Left colon (tissue), 2 donors: ENCODE measurements around the gene PGAP3. TPM values are rescaled to one million over a fixed set of nuclear protein-coding genes. Genes with fewer than 3 reads are reported as not detected.
"Not testable (repeated sequence)": the region's sequence is repeated elsewhere in the genome, so short reads cannot be mapped to it uniquely, and the experiment has no call there.

Experiments
- ATAC-seq: fragments of 200-7000 bp; cut with Tn5 transposase; one replicate; pipeline ENCODE4 v1.9.1; 2020; ENCODE audit warnings: mild to moderate bottlenecking, moderate library complexity
- DNase-seq, 2 donors: peaks; one replicate each; pipeline ENCODE4 v3.0.0-alpha.2; 2020
- intact Hi-C, 2 donors: fragments of 100-400 bp; cut with DNase I in 1 of 2; cut with micrococcal nuclease in 1 of 2; formaldehyde crosslinking; loops; one replicate each; pipeline versions ENCODE4 v1.11.2 to v1.14.0; 2022; cut with DNase I, micrococcal nuclease
- total RNA-seq, 2 donors: library from RNA; stranded (reverse); fragmentation: NEBNext Ultra II Directional; extraction: Animal tissue kit (Norgen Biotek cat#: 25700); gene quantifications; one replicate each; pipeline ENCODE4 v1.2.1, GENCODE V29; 2021
- donor health status: DM: no; HTN: no; CAD: no.
- donor health status: DM: yes; HTN: yes; CAD: no.

Gene PGAP3
- total RNA-seq, 2 donors from 2014 or later: 46.1 to 56.1 TPM

GRCh38 chr17:39701012-39701783 lies 13.3 kb upstream of the PGAP3 start:
- peak; percentile 78 to 88 for DNase-seq
- ATAC-seq: peak; percentile 68

GRCh38 chr17:39700148-39700987 lies 12.5 kb upstream of the PGAP3 start:
- intact Hi-C loops: no loop called here
- DNase-seq (peak in 1 of 2 donors; percentile 49), ATAC-seq (peak; percentile 34)

More at GRCh38 chr17:39701012-39701783, 13.3 kb upstream of the PGAP3 start:
- intact Hi-C loops: no loop called here

DNA sequence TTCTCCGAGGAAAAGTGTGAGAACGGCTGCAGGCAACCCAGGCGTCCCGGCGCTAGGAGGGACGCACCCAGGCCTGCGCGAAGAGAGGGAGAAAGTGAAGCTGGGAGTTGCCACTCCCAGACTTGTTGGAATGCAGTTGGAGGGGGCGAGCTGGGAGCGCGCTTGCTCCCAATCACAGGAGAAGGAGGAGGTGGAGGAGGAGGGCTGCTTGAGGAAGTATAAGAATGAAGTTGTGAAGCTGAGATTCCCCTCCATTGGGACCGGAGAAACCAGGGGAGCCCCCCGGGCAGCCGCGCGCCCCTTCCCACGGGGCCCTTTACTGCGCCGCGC lies 11.9 kb upstream of the PGAP3 start, which contains the start of gene ERBB2:
ERBB2 (plus strand) TSS at position 247 of the 330 bp plus-strand sequence. CDS start 175 bp downstream, outside the sequence.
- DNase-seq: peak; percentile 81 to 88
- intact Hi-C loops: no loop called here
- peak; percentile 72 for ATAC-seq

- intact Hi-C loops, ATAC-seq, DNase-seq: not testable (repeated sequence)
These were observed 11.4 kb upstream of the PGAP3 start for GRCh38 chr17:39699157-39699817.

DNA sequence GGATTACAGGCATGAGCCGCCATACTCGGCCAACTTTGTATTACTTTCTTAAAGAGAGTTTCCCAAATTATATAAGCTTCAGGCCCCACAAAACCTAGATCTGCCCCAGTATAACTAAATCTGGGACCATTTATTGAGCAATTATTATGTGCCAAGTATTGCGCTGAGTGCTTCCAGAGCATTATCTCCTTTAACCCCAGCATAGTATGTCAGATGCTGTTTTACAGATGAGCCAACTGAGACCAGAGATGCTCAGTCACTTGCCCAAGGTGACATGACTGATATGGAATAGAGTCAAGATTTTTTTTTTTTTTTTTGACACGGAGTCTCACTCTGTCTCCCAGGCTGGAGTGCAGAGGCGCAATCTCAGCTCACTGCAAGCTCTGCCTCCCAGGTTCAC lies 10.1 kb upstream of the PGAP3 start:
- ATAC-seq (no peak), DNase-seq (no peak)
- intact Hi-C loops: no loop called here

DNA sequence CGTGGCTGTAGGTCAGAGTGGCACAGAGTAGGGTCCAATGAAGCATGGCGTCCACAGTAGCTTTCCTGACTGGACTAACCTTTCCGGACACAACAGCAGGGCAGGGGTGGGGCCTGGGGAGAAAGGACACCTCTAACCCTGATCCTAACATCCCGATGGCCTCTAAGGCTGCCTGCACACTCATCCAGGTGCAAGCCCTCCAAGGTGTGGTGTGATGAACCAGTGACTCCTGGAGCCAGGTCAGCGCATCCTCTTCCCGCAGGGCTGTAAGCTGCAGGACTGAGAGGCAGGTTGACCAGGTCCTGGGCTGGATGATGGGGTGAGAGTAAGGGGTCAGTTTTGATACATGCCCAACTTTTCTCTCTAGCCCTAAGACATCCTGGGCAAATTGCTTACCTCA lies 8.9 kb upstream of the PGAP3 start:
- ATAC-seq (no peak), DNase-seq (no peak)
- intact Hi-C loops: no loop called here

DNA sequence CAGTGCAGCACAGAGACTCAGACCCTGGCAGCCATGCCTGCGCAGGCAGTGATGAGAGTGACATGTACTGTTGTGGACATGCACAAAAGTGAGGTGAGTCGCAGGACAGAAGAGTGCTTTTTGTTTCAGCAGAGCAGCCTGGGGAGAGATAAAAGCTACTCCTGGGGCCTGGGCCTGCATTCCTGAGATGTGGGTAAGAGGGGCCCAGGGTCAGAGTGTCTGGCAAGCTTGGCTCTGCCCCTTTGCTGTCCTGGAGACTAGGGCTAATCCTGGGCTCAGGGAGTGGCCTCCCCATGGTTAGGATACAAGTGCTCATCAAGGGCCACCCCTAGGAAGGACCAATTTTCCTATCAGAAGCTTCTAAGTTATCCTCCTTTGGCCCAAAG lies 7.2 kb upstream of the PGAP3 start:
- DNase-seq: no peak
- ATAC-seq: no peak
- intact Hi-C loops: no loop called here

GRCh38 chr17:39694593-39694992 lies 6.7 kb upstream of the PGAP3 start:
- DNase-seq (no peak), ATAC-seq (no peak)
- intact Hi-C loops: no loop called here

- intact Hi-C loops: no loop called here
- ATAC-seq (no peak), DNase-seq (no peak)
These were observed 1.1 kb upstream of the PGAP3 start for GRCh38 chr17:39688945-39689344.

DNA sequence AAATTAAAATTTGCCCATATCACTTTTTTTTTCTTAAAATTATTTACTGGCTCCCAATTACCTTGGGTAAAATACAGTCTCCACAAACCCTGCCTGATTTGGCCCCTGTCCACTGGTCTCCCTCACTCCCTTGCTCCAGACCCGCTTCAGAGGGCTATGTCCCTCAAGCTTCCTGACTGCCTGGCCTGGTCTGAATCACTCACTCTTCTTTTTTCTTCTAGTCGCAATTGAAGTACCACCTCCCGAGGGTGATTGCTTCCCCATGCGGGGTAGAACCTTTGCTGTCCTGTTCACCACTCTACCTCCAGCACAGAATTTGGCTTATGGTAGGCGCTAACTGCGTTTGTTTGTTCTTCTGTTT lies 598 bp upstream of the PGAP3 start:
- peak; percentile 32 for ATAC-seq
- intact Hi-C loops: no loop called here
- DNase-seq: no peak

GRCh38 chr17:39687101-39687545 lies 734 bp downstream of the PGAP3 start:
- intact Hi-C loops: no loop called here
- DNase-seq (no peak), ATAC-seq (peak; percentile 41)

- ATAC-seq: no peak
- DNase-seq: no peak
- intact Hi-C loops: no loop called here
These were observed 3.3 kb downstream of the PGAP3 start for GRCh38 chr17:39684369-39685192.

GRCh38 chr17:39683295-39683939 lies 4.4 kb downstream of the PGAP3 start:
- no peak for DNase-seq
- intact Hi-C loops: no loop called here
- no peak for ATAC-seq

- DNase-seq (no peak), ATAC-seq (peak; percentile 49)
- intact Hi-C loops: no loop called here
These were observed 8.2 kb downstream of the PGAP3 start for GRCh38 chr17:39679521-39680192.

GRCh38 chr17:39678340-39679116 lies 9.3 kb downstream of the PGAP3 start:
- DNase-seq: peak; percentile 91 to 94
- intact Hi-C loops: no loop called here

DNA sequence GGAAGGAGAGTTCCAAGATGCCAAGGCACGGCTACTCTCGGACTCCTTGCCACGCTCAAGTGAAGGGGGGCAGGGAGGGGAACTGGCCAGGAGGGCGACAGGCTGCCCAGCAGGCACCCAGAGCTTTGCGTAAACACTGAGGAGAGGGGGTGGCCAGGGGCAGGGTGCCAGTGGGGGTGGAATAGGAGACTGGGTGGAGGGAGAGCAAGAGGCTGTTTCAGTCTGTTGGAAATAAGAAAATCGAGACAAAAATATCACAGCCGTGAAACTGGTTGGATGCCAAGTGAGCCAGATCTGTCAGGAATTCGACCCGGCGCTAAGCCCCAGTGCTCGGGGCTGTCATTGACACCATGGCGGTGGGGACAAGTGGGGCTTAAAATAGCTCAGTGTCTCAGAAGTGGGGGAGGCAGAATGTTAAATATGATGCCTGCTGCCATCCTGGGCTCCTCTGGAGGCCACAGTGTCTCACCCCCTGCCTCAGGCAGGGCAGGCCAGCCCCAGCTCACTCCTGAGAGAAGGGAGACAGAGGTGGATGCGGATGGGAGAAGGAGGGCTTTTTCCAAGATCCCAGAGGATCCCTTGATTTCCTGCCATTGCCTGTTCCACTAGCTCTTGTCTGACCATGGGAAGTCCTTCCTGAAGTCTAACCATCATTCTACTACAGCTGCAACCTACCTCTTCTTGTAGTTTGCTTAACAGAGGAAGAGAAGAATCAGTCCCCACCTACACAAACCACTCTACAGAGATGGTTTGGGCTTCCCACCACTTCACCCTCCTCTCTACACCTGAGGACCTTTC lies 10.1 kb downstream of the PGAP3 start:
- intact Hi-C loops: no loop called here
- ATAC-seq: no peak
- no peak for DNase-seq

More at GRCh38 chr17:39678340-39679116, 9.3 kb downstream of the PGAP3 start:
- peak; percentile 73 for ATAC-seq
